ENCODE measurements around the gene CDK15. TPM values are rescaled to one million over a fixed set of nuclear protein-coding genes. Genes with fewer than 3 reads are reported as not detected.

The CDK15 gene
- total RNA-seq, 1 experiment from 2014 or later: 4.8 TPM

DNA sequence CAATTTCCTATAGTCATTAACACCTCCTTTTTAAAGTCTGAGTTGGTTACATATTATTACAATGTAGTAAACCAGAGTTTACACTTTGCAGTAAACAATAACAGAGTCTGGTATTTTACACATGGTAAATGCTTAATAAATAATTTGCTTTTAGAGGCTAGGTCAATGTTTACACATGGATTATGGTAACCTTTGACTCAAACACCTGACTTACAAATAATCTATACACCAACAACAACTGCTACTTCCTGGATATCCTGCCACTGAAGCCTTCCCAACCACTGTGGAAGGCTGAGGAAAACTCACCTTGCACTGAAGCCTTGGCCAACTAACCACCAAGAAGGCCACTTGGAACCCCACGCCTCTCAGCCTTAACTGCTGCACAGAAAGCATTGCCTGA, 31.0 kb upstream of the CDK15 start:
- no peaks in the 10 kb centered on the region for H3K27me3 ChIP-seq (ENCODE audit: control insufficient read depth, insufficient read depth, low read length)
- H3K9me3 ChIP-seq (ENCODE audit: control insufficient read depth, insufficient read depth, low read depth, low read length): no peaks in the 10 kb centered on the region
- TF ChIP-seq, protein P1, sequence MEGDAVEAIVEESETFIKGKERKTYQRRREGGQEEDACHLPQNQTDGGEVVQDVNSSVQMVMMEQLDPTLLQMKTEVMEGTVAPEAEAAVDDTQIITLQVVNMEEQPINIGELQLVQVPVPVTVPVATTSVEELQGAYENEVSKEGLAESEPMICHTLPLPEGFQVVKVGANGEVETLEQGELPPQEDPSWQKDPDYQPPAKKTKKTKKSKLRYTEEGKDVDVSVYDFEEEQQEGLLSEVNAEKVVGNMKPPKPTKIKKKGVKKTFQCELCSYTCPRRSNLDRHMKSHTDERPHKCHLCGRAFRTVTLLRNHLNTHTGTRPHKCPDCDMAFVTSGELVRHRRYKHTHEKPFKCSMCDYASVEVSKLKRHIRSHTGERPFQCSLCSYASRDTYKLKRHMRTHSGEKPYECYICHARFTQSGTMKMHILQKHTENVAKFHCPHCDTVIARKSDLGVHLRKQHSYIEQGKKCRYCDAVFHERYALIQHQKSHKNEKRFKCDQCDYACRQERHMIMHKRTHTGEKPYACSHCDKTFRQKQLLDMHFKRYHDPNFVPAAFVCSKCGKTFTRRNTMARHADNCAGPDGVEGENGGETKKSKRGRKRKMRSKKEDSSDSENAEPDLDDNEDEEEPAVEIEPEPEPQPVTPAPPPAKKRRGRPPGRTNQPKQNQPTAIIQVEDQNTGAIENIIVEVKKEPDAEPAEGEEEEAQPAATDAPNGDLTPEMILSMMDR (IDR thresholded peaks at IDR 0.05): no peak
- TF ChIP-seq POLR2AphosphoS5 (IDR thresholded peaks at IDR 0.05; ENCODE audit: low read depth, low read length) (no peak), SIN3A (IDR thresholded peaks at IDR 0.05; ENCODE audit: borderline replicate concordance, insufficient read depth, low read depth, low read length) (no peak), TCF7L2 (IDR thresholded peaks at IDR 0.05; ENCODE audit: low read depth, low read length) (no peak)
- TF ChIP-seq, protein P2, sequence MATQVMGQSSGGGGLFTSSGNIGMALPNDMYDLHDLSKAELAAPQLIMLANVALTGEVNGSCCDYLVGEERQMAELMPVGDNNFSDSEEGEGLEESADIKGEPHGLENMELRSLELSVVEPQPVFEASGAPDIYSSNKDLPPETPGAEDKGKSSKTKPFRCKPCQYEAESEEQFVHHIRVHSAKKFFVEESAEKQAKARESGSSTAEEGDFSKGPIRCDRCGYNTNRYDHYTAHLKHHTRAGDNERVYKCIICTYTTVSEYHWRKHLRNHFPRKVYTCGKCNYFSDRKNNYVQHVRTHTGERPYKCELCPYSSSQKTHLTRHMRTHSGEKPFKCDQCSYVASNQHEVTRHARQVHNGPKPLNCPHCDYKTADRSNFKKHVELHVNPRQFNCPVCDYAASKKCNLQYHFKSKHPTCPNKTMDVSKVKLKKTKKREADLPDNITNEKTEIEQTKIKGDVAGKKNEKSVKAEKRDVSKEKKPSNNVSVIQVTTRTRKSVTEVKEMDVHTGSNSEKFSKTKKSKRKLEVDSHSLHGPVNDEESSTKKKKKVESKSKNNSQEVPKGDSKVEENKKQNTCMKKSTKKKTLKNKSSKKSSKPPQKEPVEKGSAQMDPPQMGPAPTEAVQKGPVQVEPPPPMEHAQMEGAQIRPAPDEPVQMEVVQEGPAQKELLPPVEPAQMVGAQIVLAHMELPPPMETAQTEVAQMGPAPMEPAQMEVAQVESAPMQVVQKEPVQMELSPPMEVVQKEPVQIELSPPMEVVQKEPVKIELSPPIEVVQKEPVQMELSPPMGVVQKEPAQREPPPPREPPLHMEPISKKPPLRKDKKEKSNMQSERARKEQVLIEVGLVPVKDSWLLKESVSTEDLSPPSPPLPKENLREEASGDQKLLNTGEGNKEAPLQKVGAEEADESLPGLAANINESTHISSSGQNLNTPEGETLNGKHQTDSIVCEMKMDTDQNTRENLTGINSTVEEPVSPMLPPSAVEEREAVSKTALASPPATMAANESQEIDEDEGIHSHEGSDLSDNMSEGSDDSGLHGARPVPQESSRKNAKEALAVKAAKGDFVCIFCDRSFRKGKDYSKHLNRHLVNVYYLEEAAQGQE (IDR thresholded peaks at IDR 0.05; ENCODE audit: insufficient read depth in 1 of 2, low read depth in 2 of 2, low read length in 1 of 2): no peak
- no TSS peak for BruUV-seq (replicated peaks)
- POLR2A ChIA-PET: no interaction called here
- H3K36me3 ChIP-seq (ENCODE audit: control insufficient read depth, insufficient read depth, low read length): no peaks in the 10 kb centered on the region; the same call in none of the 2 replicates
- H3K27ac ChIP-seq (ENCODE audit: low read length): no peak overlapping the region
- no peak overlapping the region for H3K4me3 ChIP-seq (ENCODE audit: low read depth in 2 of 2, low read length in 2 of 2)
- ATAC-seq (no peak), DNase-seq (ENCODE audit: low read depth, low spot score) (no peak)
- peaks cover 41% of the 10 kb centered on the region for H3K4me1 ChIP-seq (ENCODE audit: control insufficient read depth, insufficient read depth, low read length)
- intact Hi-C loops (cut with micrococcal nuclease; ENCODE audit: unreplicated experiment): no loop called here
- in situ Hi-C loops (cut with HindIII; ENCODE audit: low pct_unique_long_range_greater_than_20kb, low sequenced_read_pairs): no loop called here
- CTCF ChIA-PET: interaction anchor here (0.5 kb wide), 1 partner anchor 324 kb away, joined by 5 read pairs; the partner anchor contains the start of genes STRADB and TRAK2

DNA sequence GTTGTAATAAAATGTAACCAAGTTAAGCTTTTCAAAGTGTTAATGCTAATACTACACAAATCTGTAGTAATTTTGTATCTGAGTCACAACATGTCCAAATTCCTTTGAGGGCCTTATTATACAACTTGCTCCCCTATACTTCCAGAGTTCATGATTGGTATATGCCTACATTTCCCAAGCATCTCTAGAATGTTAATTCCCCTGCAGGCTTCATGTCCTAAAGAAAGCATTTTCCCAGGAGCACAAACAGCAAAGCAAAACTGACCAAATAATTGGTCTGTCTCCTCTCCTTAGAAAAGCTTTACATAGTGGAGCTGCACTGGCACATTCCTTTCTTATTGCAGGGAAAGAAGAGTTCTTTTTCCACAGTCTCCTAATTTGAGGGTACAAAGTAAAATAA, 29.3 kb upstream of the CDK15 start:
- H3K4me1 ChIP-seq (ENCODE audit: control insufficient read depth, insufficient read depth, low read length): peaks cover 41% of the 10 kb centered on the region

More for the DNA sequence above, 29.3 kb upstream of the CDK15 start:
- no peak overlapping the region for H3K4me3 ChIP-seq (ENCODE audit: low read depth in 2 of 2, low read length in 2 of 2)
- H3K36me3 ChIP-seq (ENCODE audit: control insufficient read depth, insufficient read depth, low read length): no peaks in the 10 kb centered on the region; the same call in none of the 2 replicates
- TF ChIP-seq, protein P2 (IDR thresholded peaks at IDR 0.05; ENCODE audit: insufficient read depth in 1 of 2, low read depth in 2 of 2, low read length in 1 of 2): no peak
- TF ChIP-seq SIN3A (IDR thresholded peaks at IDR 0.05; ENCODE audit: borderline replicate concordance, insufficient read depth, low read depth, low read length) (no peak), POLR2AphosphoS5 (IDR thresholded peaks at IDR 0.05; ENCODE audit: low read depth, low read length) (no peak), TCF7L2 (IDR thresholded peaks at IDR 0.05; ENCODE audit: low read depth, low read length) (no peak)
- TF ChIP-seq, protein P1 (IDR thresholded peaks at IDR 0.05): no peak
- in situ Hi-C loops (cut with HindIII; ENCODE audit: low pct_unique_long_range_greater_than_20kb, low sequenced_read_pairs) (no loop called here), intact Hi-C loops (cut with micrococcal nuclease; ENCODE audit: unreplicated experiment) (no loop called here)
- no peak for DNase-seq (ENCODE audit: low read depth, low spot score)
- no peaks in the 10 kb centered on the region for H3K27me3 ChIP-seq (ENCODE audit: control insufficient read depth, insufficient read depth, low read length)
- ChIA-PET CTCF (no interaction called here), POLR2A (no interaction called here)
- no TSS peak for BruUV-seq (replicated peaks)
- H3K27ac ChIP-seq (ENCODE audit: low read length): no peak overlapping the region; the same call in 1 of the 2 replicates
- ATAC-seq: no peak
- H3K9me3 ChIP-seq (ENCODE audit: control insufficient read depth, insufficient read depth, low read depth, low read length): no peaks in the 10 kb centered on the region

Measured in Panc1 (cell line).